Measurements from ENCODE around the gene CALD1.

Gene CALD1

DNA sequence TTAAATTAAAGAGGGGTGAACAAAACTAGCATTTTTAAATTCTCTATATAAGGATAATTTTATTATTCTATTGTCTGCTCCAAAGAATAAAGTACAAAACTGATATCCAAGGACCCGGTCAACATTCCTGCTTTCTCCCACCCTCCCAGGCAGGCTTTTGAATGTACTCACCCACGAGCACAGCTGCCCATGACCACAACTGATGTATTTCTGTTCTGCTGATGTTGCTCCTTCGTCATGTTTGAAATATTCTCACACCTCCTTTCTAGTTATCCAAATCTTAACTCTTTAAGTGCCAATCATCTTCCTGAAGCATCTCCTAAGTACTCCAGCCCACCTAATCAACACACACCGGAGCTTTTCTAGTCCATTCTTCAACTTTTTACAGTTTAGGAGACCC, 46.7 kb downstream of the CALD1 start:
- DNase-seq (ENCODE audit: low spot score), result no peak

DNA sequence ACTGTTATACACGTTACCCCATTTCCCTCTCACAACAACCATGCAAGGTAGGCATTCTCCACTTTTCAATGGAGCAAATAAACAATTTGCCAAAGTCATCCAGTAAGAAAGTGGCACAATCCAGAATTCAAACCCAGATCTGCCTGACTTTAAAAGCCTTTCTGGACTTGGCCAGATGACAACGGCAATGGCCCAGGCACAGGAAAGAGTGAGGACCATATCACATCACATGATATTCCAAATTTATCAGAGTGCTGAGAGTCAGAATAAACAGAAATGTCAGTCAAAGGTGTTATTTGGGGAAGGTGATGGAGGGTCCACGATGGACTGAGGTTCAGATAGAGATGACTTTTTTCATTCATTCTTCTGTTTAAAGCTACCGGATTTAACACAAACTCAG, 48.0 kb downstream of the CALD1 start:
- DNase-seq (ENCODE audit: low spot score), result no peak

DNA sequence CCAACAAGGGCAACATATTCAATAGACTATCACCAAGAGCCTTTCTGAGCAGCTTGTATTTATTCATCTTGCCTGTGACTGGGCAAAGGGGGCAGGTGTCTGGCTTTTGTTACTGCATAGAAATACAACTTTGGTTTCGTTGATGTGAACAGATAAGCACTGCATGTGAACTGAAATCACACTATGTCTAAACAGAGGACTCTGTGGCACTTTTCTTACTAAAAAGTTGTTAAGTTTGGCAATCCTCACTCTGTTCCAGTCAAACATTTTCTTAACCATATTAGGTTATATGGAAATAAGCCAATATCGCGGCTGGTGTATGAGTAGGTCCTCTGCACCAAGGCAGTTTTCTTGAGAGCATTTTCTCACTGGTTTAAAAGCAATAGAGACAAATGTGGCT, 48.5 kb downstream of the CALD1 start:
- DNase-seq (ENCODE audit: low spot score), result no peak

DNA sequence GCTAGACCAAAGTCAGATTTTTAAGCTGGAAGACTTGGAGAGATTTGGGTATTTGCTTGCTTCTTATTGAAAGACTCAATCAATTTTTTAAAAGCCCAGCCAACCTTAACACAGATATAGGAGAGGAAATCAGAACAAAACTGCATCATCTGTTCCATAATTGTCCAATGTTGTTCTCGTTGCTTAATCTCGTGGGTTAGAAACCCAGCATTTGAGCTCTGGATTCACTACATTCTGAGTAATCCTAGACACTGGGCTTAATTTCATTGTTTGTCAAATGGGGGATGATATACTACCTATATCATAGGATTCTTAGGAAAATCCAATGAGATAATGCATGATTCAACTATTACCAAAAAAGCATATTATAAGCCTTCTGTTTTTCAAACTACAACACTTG, 48.9 kb downstream of the CALD1 start:
- DNase-seq (ENCODE audit: low spot score), result no peak

DNA sequence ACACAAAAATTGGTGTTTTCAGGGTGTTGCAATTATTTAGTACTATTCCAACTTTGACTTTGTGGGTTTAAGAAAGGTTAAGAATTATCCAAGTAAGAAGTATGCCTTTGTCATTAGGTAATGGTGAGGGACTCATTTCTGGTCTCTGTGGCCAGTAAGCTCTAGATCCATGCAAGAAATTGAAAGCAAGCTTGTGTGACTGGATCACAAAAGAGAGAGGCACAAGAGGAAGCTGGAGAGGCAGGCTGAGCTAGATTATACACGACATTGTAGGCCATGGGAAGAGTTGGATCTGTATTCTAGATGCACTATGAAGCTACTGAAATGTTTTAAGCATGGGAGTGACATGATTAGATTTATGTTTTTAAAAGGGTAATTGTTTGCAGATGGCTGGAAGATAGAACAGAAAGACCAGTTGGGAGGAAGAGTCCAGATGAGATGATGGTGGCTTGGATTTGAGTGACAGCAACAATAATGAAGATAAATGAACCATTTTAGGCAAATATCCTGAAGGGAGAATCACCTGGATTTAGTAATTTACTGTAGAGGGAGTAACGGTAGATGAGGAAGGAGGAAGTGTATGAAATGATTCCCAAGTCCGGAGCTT, 50.0 kb downstream of the CALD1 start:
- DNase-seq (ENCODE audit: low spot score), result no peak

DNA sequence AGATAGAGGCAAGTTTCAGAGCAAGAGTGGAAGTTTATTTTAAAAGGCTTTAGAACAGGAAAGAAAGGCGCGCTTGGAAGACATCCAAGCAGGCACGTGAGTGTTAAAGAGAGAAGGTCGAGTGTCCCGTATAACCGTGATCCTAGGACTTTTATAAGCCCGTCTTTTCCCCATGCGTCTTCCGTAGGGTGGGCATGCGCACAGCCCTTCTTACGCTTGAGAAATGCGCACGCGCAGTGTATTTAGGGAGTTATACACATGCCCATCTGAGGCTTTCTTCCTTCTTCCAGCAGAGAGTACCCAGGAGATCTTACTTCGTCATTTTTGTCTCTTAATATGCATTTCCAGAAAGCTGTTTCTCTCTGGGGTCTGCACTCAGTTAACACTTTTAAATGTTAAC, 52.4 kb downstream of the CALD1 start:
- no peak for DNase-seq (ENCODE audit: low spot score)

DNA sequence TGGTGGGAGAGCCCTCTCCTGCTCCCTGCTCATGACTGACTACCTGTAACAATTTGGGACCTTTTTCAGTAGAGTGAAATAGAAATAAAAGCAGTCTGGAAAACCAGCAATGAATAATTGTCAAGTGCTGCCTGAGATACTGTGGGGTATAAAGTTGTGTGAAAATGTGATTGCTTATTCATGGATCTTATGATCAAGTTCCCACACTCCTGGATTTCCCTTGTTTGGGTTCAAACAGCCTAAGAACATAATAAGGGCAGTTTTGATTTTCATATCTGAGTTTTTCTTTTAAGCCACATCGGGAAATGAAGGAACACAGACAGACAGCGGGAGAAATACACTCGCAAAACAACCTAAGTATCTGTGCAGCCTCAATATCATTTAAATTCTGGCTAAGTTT, 52.9 kb downstream of the CALD1 start:
- no peak for DNase-seq (ENCODE audit: low spot score)

DNA sequence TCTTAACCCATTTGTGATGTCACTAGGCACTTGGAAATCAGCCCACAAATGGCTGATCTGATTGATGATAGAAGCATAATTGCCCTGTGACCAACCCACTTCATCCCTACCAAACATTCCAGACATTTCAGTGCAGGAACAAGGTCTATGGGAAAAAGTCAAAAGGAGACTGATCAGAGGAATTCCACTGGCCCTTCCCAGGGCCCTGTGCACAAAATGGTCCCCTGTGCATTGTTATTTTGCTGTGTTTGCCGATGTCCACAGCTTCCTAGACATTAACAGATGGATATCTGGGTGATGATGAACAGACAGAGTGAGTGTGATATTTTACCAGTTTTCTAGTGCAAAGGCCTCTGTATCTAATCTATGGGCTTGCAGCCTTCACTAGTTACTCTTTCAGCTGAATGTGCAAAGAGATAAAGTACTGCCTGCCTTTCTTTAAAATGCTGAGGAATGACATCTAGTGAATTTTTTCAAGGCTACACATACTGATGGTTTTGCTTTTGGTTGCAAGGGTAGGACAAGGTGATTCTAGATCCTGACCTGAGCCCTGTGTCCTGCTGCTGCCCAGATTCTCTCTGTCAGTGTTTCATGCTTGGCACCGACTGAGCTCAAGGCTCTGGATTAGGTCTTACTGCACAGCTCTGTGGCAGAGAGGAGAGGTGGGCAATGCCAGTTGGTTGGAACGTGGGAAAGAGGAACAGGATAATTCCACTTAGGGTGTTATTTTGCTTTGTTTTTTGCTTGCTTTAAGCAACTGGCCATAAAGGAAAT, 55.4 kb downstream of the CALD1 start:
- DNase-seq (ENCODE audit: low spot score), result peak; percentile 22

DNA sequence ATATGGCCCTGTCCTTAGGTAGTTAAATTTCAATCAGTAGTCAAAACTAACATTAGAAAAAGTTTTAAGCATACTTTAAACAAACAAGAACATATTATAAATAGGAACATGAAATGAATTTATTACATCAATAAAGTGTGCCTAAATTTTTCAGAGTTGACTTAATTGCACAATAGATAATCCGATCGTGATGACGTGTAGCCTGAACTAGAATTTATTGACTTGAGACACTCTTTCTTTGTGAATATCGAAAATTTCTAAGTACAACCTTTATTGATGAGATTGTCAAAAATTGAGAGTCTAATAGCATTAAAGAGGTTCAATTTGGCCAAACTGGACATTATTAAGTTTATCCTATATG, 56.0 kb downstream of the CALD1 start:
- no peak for DNase-seq (ENCODE audit: low spot score)

DNA sequence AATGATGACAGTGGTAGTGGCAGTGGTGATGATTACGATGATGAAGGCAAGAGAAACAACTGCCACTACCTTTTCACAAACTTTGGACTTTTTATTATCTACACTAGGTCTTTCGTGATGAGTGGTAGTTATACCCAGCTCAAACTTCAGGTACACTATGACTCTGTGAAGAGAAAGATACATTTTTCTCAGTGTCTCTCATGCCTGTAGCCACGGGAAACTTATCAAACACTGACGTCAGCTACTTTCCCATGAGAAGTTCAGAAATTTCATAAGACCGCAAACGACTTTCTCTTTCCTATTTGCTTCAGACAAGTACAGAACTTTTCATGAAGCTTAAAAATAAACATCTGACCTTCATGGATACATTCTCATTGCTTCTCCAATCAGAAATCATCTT, 57.0 kb downstream of the CALD1 start:
- peak; percentile 41 for DNase-seq (ENCODE audit: low spot score)

DNA sequence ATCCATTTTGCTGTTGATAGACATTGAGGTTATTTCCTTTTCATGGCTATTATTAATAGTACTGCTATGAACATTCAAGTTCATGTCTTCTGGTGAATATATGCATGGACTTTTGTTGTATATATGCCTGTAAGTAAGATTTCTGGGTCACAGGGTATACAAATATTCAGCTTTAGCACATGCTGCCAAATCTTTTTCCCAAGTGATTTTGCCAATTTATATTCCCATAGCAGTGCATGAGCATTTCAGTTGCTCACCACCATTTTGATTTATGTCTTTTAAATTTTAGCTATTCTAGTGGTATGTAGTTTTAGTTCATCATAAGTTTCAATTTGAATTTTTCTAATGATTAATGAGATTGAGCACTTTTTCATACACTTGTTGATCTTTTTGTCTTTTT, 59.9 kb downstream of the CALD1 start:
- no peak for DNase-seq (ENCODE audit: low spot score)

DNA sequence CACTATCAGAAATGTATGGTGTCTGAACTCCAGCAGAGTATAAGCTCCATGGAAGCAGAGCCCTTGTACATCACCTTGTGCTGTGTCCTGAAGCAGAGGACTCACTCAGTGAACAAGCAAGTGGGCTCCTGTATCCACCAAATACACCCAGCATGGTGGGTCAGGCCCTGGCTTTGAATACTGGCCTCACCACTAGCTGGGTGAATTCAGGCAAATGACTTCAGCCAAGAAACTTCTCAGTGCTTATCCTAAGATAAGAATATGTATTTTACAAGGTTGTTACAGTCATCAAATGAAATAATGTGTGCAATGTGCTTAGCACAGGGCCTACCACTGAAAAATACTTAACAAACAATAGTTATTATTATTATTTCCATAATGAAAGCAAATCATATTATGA, 62.6 kb downstream of the CALD1 start:
- DNase-seq (ENCODE audit: low spot score), result no peak

DNA sequence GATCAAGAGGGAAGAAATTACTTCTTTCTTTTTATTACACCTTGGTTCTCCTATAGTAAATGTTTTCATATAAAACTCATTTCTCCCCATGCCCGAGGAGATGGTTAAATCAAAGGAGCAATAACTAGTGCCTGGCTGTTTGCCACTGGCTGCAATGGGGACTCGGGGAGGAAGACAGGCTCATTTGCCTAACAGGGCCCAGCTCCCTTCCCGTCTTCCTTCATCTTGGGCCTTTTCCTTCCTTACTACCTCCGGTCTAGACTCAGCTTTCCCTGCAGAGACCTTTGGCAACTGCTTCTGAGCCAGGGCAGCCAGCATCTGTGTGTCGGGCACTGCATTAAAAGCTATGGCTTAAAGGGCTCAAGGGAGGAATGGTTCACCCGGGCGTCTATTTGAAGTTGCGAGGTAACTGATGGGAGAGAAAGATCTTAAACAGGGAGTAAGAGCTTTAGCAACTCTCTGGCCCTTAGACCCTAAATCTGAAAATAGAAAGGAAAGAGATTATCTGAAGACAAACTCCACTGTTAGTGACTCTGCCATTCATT, 63.5 kb downstream of the CALD1 start:
- no peak for DNase-seq (ENCODE audit: low spot score)

DNA sequence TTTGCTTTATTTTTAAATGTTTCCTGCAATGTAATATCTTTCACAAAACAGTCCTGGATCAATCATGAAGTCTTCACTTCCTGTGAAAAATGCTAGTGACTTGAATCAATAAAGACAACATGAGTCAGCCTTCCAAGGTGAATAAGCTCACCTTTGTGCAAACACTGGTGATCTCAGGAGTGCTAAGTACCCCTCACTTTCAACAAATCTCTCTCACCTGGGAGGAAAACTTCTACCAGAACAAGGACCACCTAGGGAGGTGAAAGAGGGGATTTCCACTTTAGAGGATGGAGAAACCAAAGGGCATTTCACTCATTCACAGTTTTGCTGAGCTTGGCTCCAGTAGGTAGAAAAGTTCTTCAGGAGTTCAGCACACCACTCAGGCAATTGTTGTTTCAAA, 64.8 kb downstream of the CALD1 start:
- DNase-seq (ENCODE audit: low spot score), result no peak

DNA sequence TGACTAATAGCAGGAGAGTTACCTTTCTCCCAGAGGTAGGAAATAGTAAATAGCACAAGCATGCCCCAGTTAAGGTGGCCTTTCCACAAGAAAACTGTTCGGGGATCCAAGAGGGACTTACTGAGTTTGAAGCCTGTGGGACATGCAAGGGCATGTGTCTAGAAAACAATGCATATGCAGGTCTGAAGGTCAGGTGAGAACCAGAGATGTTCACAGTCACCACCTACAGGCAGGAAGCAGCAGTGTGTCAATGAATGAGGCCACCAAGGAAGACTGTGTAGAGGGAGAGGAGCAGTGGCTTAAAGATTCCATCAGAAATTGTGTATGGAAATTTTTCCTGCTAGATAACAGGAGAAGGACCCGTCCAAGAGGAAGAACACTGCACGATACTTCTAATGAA, 66.0 kb downstream of the CALD1 start:
- no peak for DNase-seq (ENCODE audit: low spot score)

DNA sequence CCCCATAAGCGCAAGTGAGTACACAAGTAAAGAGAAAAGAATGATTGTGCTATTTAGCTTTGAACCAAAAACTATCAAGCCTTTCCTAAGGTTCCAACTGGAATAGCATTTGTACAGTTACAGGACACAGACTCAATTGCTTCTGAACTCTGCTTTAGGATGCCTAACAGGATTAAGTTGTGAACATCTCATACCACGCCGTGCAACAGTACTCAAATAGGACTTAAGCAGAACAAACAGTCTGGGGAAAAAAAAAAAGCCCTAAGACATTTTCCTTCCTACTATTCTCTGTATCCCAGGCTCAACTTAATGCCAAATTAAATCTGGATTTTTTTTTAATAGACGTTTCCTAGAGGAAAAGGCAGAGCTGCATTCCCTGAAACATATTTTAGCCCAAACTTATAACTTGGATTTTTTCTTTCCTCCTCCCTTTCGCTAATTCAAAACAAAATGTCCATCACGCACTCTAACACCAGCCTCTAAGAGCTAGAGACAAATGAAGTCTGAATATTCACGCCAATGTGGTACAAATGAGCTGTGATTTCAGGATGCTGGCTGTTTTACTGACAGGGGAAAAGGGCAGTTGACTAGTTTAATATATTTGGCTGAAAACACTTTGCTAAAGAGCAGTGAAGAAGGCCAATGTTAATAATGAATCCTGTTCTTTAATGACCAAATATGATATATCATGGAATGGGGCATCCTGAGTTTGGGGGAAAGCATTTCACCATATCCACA, 68.6 kb downstream of the CALD1 start:
- DNase-seq (ENCODE audit: low spot score), result no peak

DNA sequence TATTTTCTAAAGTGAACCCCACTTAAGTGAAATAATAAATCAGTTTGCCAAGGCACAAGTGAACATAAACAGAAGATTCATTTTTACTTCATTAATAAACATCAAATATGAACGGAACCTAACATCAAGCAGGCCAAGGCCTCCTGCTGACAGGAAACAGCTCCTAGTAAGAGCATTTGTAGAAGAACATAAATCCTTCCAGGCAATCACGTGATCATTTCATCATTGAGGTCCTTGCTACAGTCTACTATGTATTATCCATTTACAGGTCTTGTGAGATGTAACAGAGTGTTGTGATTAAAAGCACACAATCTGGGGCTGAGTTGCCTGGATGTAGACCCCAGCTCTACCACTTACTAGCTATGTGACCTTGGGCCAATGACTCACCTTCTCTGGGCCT, 70.6 kb downstream of the CALD1 start:
- DNase-seq (ENCODE audit: low spot score), result no peak

DNA sequence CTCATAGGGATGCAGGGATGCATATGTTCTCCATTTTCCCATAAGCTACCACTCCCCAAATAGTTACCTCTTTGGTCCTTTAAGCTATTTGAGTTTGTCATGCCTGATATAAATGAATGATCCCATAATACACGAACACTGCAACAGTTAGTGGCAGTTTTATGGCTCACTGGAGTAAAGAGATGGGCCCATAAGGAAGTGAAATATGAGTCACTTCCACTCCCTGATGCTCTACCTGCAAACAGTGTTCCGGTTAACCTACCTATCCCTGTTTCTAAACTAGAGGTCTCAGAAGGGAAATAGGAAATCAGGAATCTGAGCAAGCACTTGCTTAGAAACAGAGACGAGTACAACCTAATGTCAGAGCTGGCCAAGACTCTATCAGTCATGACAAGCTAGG, 71.7 kb downstream of the CALD1 start:
- DNase-seq (ENCODE audit: low spot score), result no peak

DNA sequence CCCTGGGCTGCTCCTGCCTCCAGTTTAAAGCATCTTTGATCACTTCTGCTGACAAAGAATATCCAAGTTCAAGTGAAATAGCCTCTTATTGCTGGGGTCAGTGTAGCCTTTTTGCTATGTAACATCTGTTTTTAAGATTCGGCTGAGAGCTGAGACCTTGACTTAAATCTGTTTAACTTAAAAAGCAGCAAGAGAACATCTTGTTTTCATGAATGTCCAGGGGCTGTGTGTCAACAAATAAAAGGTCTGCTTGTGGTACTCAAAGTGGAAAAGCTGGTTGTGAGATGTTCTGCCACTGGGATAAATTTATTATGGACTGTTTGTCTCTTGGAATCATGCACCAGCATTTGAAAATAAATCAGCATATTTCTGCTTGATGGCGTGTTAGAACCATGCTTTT, 73.2 kb downstream of the CALD1 start:
- no peak for DNase-seq (ENCODE audit: low spot score)

DNA sequence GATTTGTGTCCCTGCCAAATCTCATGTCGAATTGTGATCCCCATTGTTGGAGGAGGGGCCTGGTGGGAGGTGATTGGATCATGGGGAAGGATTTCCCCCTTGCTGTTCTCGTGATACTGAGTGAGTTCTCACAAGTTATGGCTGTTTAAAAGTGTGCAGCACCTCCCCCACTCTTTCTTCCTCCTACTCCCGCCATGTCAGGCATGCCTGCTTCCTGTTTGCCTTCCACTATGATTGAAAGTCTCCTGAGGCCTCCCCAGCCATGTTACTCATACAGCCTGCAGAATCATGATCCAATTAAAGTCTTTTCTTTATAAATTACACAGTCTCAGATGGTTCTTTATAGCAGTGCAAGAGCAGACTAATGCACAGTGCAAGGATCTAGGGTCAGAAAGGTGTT, 75.4 kb downstream of the CALD1 start:
- DNase-seq (ENCODE audit: low spot score), result no peak

DNA sequence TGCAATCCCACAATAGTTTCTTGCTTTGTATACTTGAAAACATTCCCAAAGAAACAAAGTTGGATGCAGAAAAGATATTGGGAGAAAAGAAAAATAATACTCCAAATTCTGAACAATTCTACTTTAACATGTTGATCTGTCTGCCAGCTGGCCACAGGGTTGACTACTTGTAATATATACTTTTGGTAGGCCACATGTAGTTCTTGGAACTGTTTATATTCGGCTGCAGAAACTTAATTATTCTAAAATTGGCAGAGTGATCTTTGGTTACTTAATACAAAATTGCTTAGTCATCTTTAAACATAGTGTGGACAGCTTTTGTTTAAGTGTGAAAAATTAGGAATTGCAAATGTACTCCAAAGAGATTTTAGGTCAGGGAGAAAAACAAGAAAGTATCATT, 76.0 kb downstream of the CALD1 start:
- no peak for DNase-seq (ENCODE audit: low spot score)

DNA sequence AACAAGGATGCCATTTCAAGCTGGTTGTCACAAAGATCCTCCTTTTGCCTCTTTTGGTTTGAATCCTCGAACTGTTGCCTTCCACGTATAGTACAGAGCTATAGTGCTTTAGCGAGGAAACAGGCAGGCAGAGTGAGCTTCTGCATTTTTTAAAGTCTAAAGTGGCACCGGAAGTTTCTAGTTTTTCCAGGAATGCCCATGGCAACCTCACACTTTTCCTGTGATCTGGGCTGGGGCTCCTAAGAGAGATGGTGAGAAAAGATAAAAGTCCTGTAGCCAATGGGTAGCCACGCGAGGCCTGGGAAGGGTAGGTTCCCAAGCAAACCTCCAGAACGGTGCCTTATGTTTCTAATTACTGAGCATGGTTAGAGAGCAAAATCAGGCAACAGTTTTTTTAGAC, 76.7 kb downstream of the CALD1 start:
- DNase-seq (ENCODE audit: low spot score), result no peak

DNA sequence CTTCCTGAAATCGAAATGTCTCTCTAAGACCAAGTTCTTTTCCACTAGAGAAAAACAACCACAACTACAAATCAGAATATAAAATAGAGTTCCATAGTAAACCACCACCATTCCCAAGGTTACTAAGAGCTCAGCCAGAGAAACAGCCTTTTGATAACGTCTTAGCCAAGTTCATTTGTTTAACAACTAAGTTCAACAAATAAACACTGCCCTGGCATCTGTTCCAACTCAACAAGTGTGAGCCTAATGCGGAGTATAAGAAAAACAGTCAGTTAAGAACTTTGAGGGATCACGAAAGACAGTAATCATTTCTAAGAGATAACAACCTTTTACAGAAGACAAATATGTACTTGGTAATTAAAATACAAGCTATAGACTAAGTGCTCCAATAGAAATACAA, 77.3 kb downstream of the CALD1 start:
- no peak for DNase-seq (ENCODE audit: low spot score)

Measured in hepatic stellate cell (primary cell).